Measurements from ENCODE around the gene FBXO44.

The FBXO44 gene

GRCh38 chr1:11638121-11638520, 16.6 kb upstream of the FBXO44 start:
- no peaks in the 10 kb centered on the region for H3K27me3 ChIP-seq (ENCODE audit: control insufficient read depth, insufficient read depth, low read length)

GRCh38 chr1:11639372-11639771, 15.3 kb upstream of the FBXO44 start:
- Histone ChIP-seq H3K79me2 (no peaks in the 10 kb centered on the region), H3K27me3 (ENCODE audit: control insufficient read depth, insufficient read depth, low read length) (no peaks in the 10 kb centered on the region)
- TF ChIP-seq CTCF (IDR thresholded peaks at IDR 0.05) = no peak

More at GRCh38 chr1:11638121-11638520, 16.6 kb upstream of the FBXO44 start:
- no peak overlapping the region for H3K4me3 ChIP-seq (ENCODE audit: low read depth, low read length)
- H3K27ac ChIP-seq = no peak overlapping the region
- H3K9ac ChIP-seq = no peak overlapping the region
- no peak overlapping the region for H3K4me2 ChIP-seq (ENCODE audit: low read length)
- H3K36me3 ChIP-seq (ENCODE audit: control insufficient read depth, insufficient read depth, low read length) = no peaks in the 10 kb centered on the region
- no peaks in the 10 kb centered on the region for H3K79me2 ChIP-seq
- TF ChIP-seq CTCF (IDR thresholded peaks at IDR 0.05) = no peak
- H3K9me3 ChIP-seq (ENCODE audit: control insufficient read depth, low read length) = no peaks in the 10 kb centered on the region
- H2AFZ ChIP-seq = no peak overlapping the region
- H3K4me1 ChIP-seq = no peaks in the 10 kb centered on the region

GRCh38 chr1:11640101-11640500, 14.6 kb upstream of the FBXO44 start:
- Histone ChIP-seq H3K4me1 (no peaks in the 10 kb centered on the region), H3K9ac (no peak overlapping the region), H2AFZ (no peak overlapping the region), H3K4me2 (ENCODE audit: low read length) (no peak overlapping the region), H3K9me3 (ENCODE audit: control insufficient read depth, low read length) (no peaks in the 10 kb centered on the region), H3K36me3 (ENCODE audit: control insufficient read depth, insufficient read depth, low read length) (no peaks in the 10 kb centered on the region), H3K27me3 (ENCODE audit: control insufficient read depth, insufficient read depth, low read length) (no peaks in the 10 kb centered on the region), H3K79me2 (no peaks in the 10 kb centered on the region), H3K4me3 (ENCODE audit: low read depth, low read length) (no peak overlapping the region), H3K27ac (no peak overlapping the region)
- no peak for TF ChIP-seq CTCF (IDR thresholded peaks at IDR 0.05)

More at GRCh38 chr1:11639372-11639771, 15.3 kb upstream of the FBXO44 start:
- Histone ChIP-seq H3K36me3 (ENCODE audit: control insufficient read depth, insufficient read depth, low read length) (no peaks in the 10 kb centered on the region), H3K4me1 (no peaks in the 10 kb centered on the region), H3K4me3 (ENCODE audit: low read depth, low read length) (no peak overlapping the region), H2AFZ (no peak overlapping the region), H3K4me2 (ENCODE audit: low read length) (no peak overlapping the region), H3K9me3 (ENCODE audit: control insufficient read depth, low read length) (no peaks in the 10 kb centered on the region), H3K9ac (no peak overlapping the region), H3K27ac (no peak overlapping the region)

DNA sequence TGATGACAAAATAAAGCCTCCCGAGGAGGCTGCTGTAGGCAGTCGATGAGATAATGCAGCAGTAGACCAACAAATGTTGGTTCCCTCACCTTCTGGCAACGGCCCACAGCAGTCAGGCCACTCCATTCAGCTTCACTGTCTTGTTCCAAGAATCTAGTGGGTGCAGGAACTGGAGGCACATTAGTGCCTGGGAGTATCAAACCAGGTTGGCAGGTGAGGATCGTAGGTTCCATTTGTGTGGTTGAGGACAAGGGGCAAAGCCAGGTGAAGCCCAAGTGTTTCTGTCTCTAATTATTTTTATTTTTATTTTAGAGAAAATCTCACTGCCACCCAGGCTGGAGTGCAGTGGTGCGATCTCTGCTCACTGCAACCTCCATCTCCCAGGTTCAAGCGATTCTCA, 13.7 kb upstream of the FBXO44 start:
- Histone ChIP-seq H3K79me2 (no peaks in the 10 kb centered on the region), H3K27ac (no peak overlapping the region), H3K4me2 (ENCODE audit: low read length) (no peak overlapping the region), H3K36me3 (ENCODE audit: control insufficient read depth, insufficient read depth, low read length) (no peaks in the 10 kb centered on the region), H3K9me3 (ENCODE audit: control insufficient read depth, low read length) (no peaks in the 10 kb centered on the region), H3K4me3 (ENCODE audit: low read depth, low read length) (no peak overlapping the region), H3K27me3 (ENCODE audit: control insufficient read depth, insufficient read depth, low read length) (no peaks in the 10 kb centered on the region), H3K9ac (no peak overlapping the region), H2AFZ (no peak overlapping the region), H3K4me1 (no peaks in the 10 kb centered on the region)
- TF ChIP-seq CTCF (IDR thresholded peaks at IDR 0.05) = no peak

DNA sequence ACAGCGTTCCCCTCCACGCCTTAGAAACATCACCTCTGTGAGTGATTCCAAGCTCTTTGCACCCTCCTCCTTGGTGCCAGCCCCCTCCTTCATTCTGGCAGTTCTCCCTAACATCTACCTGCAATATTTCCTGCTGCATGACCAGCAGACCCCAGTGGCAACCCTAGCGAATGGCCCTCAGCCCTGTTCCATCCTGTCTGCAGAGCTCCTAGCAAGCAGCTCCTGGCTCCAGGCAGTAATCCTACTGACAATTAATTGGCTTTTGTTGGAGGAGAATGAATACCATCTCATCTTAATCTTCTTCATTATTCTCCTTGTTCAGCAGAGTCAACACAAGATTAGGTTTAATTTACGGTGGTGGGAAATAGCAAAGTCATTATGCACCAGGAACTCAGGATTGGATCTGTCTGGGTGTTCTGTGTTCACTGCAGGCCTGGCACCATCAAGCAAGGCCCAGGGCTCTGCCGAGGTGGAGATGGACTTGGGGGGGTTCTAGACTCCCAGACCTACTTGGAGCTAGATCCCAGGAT, 12.8 kb upstream of the FBXO44 start:
- H3K4me2 ChIP-seq (ENCODE audit: low read length) = no peak overlapping the region
- H2AFZ ChIP-seq = no peak overlapping the region
- H3K4me1 ChIP-seq = no peaks in the 10 kb centered on the region
- no peak for TF ChIP-seq CTCF (IDR thresholded peaks at IDR 0.05)
- no peak overlapping the region for H3K4me3 ChIP-seq (ENCODE audit: low read depth, low read length)
- no peaks in the 10 kb centered on the region for H3K36me3 ChIP-seq (ENCODE audit: control insufficient read depth, insufficient read depth, low read length)
- no peaks in the 10 kb centered on the region for H3K79me2 ChIP-seq
- H3K27ac ChIP-seq = no peak overlapping the region
- no peaks in the 10 kb centered on the region for H3K27me3 ChIP-seq (ENCODE audit: control insufficient read depth, insufficient read depth, low read length)
- no peak overlapping the region for H3K9ac ChIP-seq
- H3K9me3 ChIP-seq (ENCODE audit: control insufficient read depth, low read length) = no peaks in the 10 kb centered on the region

All from parathyroid adenoma (tissue), 2 donors.